NCI-H2081 treated with DMSO at 0.1 percent for 48 hours (cell line): ENCODE measurements around the gene KIAA1328.

Source experiments
- DNase-seq: peaks from one replicate; lab custom pipeline; 2025; lab: John Stamatoyannopoulos, UW

The KIAA1328 gene

DNA sequence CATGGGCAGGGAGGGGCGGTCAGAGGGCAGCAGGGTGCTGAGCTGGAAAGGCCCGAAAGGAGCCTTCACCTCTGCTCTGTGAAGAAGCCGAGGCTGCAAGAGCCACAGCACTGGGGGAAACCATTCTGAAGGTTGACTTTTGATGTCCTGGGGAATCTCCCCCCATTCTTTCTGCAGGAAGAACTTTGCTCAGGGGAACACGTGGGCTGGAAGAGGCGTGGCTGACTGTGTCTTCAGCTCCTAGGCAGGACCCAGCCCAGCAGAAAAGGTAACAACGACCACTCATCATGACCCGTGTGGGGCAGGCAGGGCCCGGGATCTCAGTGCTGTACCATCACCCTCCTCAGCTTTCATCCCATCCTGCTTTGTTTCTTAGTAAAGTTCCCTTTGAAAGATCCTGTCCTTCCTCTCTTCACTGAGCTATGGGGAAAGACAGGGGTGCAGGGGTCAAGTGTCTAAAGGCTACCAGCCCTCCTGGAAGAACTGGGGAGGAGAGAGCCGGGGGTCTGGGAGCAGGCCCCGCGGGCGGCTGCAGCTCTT is 424.0 kb downstream of the KIAA1328 start:
- DNase-seq = no peak

DNA sequence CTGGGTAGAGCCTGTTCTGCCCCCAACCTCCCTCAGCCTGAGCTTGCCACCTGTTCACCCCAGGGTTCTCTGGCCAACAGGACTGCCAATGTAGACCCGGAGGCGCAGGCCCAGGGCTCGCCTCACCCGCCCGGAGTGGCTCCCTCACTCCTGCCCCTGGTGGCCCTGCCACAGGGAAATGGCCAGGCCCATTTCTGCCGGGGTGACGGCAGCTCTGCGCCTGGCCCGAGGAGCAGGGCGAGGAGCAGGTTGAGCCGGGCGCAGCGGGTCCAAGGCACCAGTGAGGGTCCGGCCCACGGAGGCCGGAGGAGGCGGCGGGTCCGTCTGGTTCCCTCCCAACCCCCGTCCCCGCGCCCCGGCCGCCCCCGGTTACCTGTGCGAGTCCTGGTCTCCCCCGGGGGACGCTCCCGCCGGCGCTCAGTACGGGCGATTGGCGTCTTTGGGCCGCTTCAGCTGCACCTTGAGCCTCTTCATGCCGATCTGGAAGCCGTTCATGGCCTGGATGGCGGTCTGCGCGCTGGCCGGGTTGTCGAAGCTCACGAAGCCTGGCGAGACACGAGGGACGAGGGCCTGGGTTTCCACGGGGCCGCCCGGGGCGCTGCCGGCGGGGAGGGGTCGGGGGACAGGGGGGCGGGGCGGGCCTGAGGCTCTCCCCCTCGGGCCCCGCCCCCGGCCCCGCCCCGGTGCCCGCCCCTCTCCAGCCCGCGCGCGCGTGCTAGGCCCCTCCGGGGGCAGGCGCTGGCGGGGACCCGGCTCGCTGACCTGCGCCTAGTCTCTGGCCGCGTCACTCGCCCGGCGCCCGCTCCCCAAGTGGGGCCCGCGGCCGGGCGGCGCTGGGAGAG is 424.7 kb downstream of the KIAA1328 start:
- DNase-seq = no peak

DNA sequence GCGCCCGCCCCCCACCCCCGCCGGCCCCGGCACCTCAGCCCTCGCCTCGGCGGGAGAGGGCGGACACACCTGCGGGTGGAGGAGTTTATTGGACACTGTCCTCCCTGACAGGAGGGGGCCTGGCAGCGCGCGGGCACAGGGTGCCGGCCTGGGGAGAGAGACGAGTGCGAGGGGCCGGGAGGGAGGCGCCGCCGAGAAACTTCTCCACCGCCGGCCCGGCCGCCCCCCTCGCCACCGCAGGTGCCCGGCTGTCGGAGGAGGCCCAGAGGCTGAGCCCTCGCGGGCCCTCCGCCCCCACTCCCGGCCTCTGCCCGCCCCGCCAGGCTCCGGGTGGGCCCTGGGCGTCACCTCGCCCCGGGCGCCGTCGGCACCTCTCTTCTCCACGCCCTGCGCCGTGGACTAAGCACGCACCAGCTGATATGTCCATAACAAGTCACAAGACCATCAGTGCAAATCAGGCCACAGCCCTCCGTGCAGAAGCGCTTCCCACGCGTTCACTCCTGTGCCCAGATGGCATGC is 425.4 kb downstream of the KIAA1328 start:
- no peak for DNase-seq

DNA sequence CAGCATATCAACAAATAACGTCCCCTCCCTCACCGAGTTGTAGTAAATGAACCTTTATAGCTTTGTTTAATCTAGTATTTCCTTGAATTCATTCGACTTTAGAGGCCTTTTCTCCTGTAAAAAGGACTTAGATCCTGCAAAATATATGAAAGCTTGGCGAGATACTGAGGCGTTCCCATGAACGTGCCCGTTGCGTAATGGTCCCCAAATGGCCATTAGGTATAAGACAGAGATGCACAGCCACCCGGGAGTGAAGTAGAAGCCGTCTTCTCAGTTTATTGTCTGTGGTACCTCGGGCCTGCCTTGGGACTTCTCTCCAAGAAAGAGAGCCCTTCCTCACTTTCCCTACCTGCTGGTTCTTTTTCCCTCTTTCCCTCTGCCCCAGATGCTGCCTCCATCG is 426.0 kb downstream of the KIAA1328 start:
- no peak for DNase-seq

DNA sequence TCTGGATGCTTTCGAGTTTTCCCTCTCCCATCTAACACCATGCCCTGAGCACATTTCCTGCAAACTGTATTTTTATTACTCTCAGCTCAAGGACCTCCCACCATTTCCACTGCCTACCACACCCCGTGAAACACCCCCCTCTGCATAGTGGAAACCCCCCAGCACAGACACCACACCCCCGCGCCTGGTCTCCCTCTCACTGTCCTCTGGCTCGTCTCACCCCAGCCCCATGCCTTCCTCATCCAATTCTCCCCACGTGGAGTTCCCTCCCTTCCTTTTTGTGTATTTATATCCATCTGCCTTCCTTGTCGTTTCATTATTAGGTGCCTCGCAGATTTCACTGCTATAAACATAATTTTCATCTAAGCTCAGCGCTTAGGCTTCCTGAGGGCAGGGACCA is 429.2 kb downstream of the KIAA1328 start:
- DNase-seq = no peak

DNA sequence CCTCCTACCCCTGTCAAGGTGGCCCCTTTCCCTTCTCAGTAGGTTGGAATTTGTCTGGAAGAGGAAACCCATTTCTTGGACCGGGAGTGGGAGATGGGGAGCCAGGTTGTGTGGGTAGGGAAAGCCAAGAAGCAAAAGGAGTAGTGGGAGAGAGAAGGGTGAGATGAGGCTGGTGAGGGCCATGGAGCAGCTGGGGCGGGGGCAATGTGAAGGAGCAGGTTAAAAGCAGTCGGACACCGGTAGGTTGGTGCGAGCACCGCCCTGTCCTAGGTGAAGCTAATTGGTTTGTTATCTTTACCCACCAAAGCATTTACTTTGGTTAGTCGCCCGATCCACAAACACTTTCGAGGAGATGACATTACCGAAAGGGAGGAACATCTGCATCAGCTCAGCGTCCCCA is 429.9 kb downstream of the KIAA1328 start:
- no peak for DNase-seq

DNA sequence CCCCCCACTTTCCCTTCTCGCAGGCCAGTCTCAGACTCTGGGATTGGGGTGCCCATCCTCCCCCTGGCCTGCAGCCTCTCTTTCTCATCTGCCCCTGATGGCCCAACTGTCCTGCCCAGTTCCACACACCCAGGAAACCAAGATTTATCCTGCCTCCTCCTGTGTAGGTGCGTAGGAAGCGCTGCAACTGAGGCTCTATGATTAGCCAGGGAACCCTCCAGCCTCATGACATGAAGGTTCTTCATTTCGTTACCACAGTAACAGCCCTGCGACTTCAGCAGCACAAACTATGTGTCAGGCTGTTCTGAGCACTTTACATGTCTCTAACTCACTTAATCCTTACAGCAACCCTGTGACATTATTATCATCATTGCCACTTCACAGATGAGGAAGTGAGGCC is 430.8 kb downstream of the KIAA1328 start:
- no peak for DNase-seq

DNA sequence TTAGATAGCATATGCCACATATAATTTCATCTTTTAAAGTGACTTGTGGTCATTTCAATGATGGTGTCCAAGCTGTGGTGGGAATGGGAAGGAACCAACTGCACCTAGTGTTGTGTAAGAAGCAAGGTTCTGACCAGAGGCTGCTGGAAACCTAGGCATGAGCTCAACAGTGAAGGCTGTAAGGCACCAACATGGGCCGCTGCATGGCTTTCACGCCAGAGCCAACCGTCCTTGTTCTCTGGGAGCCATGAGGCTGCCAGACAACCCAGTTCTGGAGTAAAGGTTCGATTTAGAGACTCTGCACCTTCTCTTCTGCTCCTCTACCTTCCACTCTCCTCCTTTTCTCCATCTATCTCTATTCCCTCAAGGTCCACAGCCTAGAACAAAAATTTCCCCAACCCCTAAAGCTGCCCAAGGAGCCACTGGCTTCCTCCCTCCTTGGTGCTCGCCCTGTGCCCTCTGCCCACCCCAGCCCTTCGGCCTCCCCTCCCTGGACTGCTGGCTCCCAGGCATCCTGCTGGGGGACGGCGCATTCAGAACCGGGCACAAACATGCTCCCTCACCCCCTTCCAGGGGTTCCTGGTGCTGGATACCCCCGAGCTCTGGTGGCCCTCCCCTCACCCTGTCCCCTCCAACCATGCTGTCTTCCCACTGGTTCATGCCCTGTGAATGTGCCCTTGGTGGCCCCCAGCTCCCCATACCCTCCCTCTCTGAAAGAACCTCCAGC is 431.6 kb downstream of the KIAA1328 start:
- DNase-seq = no peak

DNA sequence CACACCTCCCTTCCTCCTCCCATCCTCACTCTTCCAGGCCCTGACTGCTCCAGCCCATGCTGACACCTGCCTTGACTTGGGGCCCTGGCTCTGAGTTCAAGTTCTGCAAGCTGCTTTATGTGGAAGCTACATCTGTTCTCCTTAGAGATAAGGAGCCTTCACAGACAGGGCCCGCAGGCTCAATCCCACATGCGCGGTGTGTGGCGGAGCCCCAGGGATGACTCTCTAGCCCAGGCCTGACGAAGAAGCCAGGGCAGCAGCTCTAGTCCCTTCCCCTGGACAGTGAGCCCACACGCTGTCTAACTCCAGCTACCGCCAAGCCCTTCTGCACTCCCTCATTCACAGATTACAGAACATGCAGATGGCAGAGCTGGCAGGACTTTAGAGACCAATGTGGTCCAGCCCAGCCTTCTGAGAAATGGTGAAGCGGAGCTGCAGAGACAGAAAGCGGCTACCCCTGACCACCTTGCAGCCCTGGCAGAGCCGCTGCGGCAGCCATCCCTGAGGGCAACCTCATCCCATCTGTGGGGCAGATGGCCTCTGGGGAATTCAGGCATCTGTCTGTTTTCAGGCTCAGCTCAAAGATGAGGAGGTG is 432.4 kb downstream of the KIAA1328 start:
- no peak for DNase-seq

DNA sequence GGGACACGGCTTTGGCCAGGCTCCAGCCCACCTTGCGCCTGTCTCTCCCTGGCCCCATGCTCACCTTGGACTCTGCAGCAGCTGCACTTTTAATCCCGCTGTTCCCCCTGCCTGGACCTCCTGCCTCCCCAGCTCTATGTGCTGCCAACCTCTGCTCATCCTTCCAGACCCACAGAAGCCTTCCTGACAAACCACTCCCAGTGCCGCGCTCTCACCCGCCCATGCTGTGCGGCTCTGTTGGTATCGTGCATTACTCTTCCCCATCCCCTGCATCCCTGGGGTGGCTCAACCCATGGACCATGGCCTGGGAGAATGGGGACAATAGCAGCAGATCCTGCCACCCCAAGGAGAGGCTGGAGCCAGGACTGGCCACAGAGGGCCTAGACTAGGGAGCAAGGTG is 433.1 kb downstream of the KIAA1328 start:
- no peak for DNase-seq

DNA sequence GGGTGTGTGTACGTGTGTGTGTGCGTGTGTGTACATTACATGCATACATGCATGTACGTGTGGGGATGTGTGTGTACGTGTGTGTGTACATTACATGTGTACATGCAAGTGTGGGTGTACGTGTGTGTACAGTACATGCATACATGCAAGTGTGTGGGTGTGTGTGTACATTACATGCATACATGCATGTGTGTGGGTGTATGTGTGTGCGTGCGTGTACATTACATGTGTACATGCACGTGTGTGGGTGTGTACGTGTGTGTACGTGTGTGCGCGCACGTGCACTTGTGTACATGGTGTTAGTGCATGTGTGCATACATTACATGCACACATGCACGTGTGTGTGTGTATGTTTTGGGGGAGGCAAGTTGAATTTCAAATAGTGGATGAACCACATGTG is 436.0 kb downstream of the KIAA1328 start:
- no peak for DNase-seq

DNA sequence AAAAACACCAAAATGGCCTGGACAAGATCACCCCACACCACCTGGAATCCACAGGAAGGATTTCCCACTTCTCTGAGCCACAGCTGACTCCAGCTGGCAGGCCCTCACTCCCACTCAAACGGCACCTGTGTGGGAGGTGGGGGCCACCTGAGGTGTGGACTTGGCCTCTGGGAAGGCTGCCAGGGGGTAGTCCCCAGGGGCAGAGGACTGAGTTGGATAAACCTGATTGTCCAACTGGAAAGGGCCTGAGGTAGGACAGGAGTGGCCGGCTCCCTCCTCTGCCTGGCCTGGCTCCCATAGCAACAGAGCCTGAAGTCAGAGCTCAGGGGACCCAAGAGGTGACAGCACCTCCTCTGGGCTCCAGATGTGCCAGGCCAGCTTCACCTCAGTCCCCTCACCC is 436.5 kb downstream of the KIAA1328 start:
- no peak for DNase-seq

DNA sequence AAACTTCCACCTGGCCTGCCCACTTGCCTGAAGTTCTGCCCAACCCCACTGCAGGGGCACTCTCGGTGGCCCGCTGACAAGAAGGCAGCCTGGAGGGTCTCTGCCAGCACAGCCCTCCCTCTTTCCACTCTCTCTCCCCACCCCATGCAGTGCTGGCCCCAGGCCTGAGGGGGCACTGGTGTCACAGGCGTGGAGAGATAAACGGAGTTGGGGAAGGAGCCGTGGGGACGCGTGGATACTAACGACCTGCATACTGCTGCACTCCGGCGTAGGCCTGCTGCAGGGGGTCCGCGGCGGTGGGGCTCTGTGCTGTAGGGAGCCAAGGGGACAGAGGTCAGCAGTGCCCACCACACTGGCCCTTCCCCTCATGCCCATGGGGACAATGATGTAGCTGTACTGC is 437.4 kb downstream of the KIAA1328 start:
- no peak for DNase-seq

DNA sequence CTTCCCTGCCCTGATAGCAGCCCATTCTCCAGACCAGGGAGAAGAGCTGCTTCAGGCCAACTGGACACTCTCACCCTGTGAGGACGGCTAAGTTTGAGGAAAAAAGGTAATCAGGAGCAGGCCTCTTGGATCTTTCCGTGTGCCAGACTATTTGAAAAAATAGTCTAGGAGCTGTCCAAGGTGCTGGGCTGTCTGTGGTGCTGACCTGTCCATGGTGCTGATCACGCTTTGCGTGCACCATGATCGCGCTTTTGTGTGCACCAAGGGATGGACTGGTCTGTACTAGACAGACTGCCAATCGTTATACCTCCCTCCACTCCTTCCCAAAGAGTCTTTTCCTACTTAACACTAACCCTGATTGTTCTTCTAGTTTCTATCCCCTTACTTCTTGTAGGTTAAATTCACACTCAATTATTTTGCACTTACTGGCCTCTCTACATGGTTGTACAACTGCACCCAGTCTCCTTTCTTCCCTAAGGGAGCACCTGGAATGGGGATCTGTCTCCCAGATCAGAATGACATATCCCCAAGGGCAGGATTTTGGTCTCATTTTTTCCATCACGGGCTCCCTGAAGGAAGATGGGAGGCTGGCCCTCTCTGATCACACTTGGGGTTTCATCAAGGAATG is 441.2 kb downstream of the KIAA1328 start:
- DNase-seq = no peak

DNA sequence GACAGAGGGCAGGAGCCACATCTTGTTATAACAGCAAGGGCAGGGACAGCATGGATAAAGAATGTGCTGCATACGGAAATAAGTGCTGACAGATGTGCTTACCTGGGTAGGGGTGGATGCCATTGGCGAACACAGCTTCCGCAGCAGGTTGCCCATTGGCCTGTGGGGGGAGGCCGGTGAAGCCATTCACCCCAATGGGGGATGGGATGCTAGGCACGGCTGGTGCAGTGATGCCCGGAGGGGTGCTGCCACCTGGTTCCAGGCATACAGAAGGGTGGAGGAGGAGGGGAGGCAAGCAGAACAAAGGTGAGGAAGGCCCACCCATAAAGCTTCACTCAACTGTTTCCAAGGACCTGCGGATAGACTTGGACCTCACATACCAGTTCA is 441.7 kb downstream of the KIAA1328 start:
- DNase-seq = no peak

DNA sequence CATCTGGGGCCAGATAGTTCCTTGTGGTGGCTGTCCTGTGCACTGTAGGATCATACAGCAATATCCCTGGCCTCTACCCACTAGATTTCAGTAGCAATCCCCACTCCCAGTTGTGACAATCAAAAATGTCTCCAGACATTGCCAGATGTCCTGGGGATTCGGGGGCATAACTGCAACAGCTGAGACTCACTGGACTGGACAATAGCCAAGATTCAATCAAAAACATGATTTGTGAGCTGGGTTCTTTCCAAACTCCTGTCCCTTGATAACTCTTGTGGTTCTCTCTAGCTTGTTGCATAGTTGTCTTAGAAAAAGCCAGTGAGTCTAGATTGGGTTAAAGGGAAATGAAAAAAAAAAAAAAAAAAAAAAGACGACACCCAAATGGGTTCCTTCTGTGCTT is 443.3 kb downstream of the KIAA1328 start:
- no peak for DNase-seq

DNA sequence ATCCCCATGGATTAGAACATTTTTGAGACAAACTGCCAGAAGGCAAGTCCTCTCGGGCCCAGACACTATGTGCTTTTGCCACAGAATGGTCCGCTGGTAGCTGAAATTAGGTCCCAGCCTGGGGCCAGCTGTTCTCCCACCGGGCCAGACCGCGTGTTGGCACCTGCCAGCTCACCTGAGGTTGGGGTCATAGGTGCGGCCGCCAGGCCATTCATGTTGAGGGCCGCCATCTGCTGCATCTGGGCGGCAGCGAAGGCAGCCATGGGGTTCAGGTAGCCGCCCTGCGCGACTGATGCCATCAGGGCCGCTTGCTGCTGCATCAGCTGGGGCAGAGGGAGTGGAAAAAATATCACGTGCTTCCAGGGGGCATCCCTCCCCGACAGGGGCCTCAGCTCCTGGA is 443.9 kb downstream of the KIAA1328 start:
- DNase-seq = no peak

DNA sequence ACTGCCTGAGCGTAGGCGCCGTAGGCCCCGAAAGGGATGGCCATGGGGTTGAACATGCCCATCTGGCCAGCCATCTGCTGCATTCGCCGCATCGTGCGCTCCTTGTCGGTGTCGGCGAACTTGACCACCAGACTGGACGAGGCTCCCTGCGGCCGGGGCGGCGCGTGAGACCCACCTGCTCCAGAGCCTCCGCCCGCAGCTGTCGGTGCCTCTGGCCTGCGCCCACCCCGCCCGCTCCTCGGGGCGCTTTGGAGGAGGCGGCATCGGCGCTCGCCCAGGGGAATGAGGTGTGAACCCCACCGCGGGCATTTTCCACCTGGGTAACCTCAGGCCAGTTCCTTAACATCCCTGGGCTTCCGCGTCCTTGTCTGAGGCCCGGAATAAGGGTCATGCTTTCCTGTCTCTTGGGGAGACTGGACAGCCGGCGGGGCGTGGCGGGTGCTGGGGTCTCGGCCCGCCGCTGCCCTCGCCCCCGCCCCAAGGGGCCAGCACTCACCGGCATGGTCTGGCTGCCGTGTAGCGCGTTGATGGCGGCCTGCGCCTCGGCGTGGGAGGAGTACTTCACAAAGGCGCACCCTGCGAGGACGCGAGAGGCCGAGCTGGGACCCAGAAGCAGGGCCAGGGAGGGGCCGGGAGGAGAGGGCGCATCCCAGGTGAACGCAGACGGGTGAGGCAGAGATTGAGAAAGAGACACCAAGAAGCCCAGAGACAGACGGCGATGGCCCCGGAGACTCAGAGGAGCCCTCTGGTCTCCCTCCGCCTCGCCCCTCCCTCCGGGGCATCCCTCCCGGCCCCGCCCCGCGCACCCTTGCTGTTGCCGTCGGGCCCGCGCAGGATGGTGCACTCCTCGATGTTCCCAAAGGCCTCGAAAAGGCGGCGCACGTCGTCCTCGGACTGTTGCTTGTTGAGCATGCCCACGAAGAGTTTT is 445.6 kb downstream of the KIAA1328 start:
- DNase-seq = no peak

DNA sequence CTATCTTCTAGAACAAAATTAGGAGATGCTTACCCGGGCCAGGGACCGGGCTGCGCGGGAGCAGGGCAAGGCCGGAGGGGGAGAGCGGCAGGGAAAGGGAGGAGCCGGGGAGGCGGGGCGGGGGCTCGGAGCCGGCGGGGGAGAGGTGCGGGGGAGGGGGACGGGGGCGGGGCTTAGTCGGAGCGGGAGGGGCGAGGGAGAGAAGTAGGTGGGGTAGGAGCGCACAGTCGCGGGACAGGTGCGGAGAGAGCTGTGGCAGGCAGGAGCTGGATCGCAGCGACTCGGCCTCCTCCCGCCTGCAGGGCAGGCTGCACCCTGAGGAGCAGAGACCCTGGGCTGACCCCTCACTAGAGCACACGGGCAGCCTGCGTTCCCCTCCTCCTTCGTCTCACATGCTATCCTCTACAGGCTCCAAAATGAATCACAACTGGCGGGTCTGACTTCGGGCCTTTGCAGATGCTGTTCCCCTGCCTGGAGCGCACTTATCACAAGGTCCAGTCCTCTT is 446.4 kb downstream of the KIAA1328 start:
- no peak for DNase-seq

DNA sequence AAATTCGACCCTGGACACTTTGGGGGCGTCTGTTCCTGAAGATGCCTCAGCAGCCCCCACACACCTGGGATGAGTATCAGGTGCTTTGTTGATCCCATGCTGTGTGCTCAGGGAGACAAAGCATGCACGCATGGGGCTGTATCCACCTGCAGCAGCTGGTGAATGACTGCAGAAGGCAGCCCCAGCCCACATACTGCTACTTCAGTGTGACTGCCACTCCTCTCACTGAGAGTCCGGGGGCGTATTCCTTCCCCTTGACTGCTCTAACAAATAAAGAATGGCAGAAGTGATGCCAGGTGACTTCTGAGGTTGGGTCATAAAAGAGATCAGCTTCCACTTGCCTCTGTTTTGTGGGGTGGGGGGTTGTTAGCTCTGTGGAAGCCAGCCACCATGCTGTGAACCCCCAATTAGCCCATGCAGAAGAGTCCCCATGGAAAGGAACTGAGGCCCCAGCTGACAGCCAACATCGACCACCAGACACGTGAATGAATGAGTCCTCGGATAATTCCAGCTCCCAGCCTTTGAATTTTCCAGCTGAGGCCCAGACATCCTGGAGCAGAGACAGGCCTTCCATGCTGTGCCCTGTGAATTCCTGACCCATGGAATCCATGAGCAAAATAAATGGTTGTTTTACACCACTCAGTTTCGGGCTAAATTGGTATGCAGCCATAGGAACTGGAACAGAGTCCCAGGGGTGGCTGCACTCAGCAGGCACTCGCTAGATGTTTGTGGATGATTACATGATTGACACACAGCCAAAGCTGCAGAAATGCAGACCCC is 447.4 kb downstream of the KIAA1328 start:
- no peak for DNase-seq
